ENCODE data around the gene LRP4.

The LRP4 gene

GRCh38 chr11:46826310-46827044, 91.9 kb downstream of the LRP4 start:
- in situ Hi-C loops (cut with MboI; ENCODE audit: low pct_unique_long_range_greater_than_20kb, low sequenced_read_pairs, unreplicated experiment): no loop called here
- no peak for TF ChIP-seq CTCF (IDR thresholded peaks at IDR 0.05; ENCODE audit: extremely low read depth, insufficient read depth, missing control alignments)
- DNase-seq (ENCODE audit: low spot score): peak; percentile 73

GRCh38 chr11:46808799-46809431, 109.4 kb downstream of the LRP4 start:
- in situ Hi-C loops (cut with MboI; ENCODE audit: low pct_unique_long_range_greater_than_20kb, low sequenced_read_pairs, unreplicated experiment): no loop called here
- DNase-seq (ENCODE audit: low spot score): no peak
- TF ChIP-seq CTCF (IDR thresholded peaks at IDR 0.05; ENCODE audit: extremely low read depth, insufficient read depth, missing control alignments): peak; percentile 45

Measured in GM13977 (cell line).